Jurkat, Clone E6-1 (cell line): Measurements from ENCODE around the gene TPCN2.

ENCODE experiments used
- DNase-seq: peaks from one replicate; pipeline ENCODE4 v3.0.0-alpha.2; 2011; ENCODE audit warnings: low read depth, low spot score
- H3K4me3 ChIP-seq: 2 replicates; pipeline ENCODE4 v1.5.1; 2011; ENCODE audit warnings: mild to moderate bottlenecking, low read length, control low read depth, moderate library complexity

The TPCN2 gene

GRCh38 chr11:69101792-69102695, 53.3 kb downstream of the TPCN2 start:
- no peak for DNase-seq
- no peak overlapping the region for H3K4me3 ChIP-seq

GRCh38 chr11:69102732-69103615, 54.2 kb downstream of the TPCN2 start:
- DNase-seq: no peak
- no peak overlapping the region for H3K4me3 ChIP-seq

- no peak overlapping the region for H3K4me3 ChIP-seq
- no peak for DNase-seq
Measured at GRCh38 chr11:69104212-69104855, 55.6 kb downstream of the TPCN2 start.

- DNase-seq: no peak
- no peak overlapping the region for H3K4me3 ChIP-seq
Measured at GRCh38 chr11:69104856-69105395, 56.2 kb downstream of the TPCN2 start.

GRCh38 chr11:69105461-69106030, 56.8 kb downstream of the TPCN2 start:
- no peak overlapping the region for H3K4me3 ChIP-seq
- no peak for DNase-seq

- DNase-seq: no peak
- no peak overlapping the region for H3K4me3 ChIP-seq
Measured at GRCh38 chr11:69106031-69106811, 57.5 kb downstream of the TPCN2 start.

GRCh38 chr11:69107413-69107812, 58.7 kb downstream of the TPCN2 start:
- DNase-seq: no peak
- no peak overlapping the region for H3K4me3 ChIP-seq

- DNase-seq: no peak
- no peak overlapping the region for H3K4me3 ChIP-seq
Measured at GRCh38 chr11:69108030-69108429, 59.3 kb downstream of the TPCN2 start.

GRCh38 chr11:69108559-69108958, 59.8 kb downstream of the TPCN2 start:
- no peak overlapping the region for H3K4me3 ChIP-seq
- DNase-seq: no peak

GRCh38 chr11:69109101-69109500, 60.4 kb downstream of the TPCN2 start:
- DNase-seq: no peak

GRCh38 chr11:69110451-69110850, 61.7 kb downstream of the TPCN2 start:
- no peak for DNase-seq
- no peak overlapping the region for H3K4me3 ChIP-seq

More at GRCh38 chr11:69109101-69109500, 60.4 kb downstream of the TPCN2 start:
- H3K4me3 ChIP-seq: no peak overlapping the region

- no peak for DNase-seq
- H3K4me3 ChIP-seq: no peak overlapping the region
Measured at GRCh38 chr11:69111624-69112542, 63.2 kb downstream of the TPCN2 start.

GRCh38 chr11:69113226-69113625, 64.5 kb downstream of the TPCN2 start:
- no peak for DNase-seq

GRCh38 chr11:69113646-69114340, 65.1 kb downstream of the TPCN2 start:
- DNase-seq: no peak
- no peak overlapping the region for H3K4me3 ChIP-seq

More at GRCh38 chr11:69113226-69113625, 64.5 kb downstream of the TPCN2 start:
- no peak overlapping the region for H3K4me3 ChIP-seq

GRCh38 chr11:69114362-69114761, 65.6 kb downstream of the TPCN2 start:
- no peak for DNase-seq

GRCh38 chr11:69114811-69115523, 66.2 kb downstream of the TPCN2 start:
- H3K4me3 ChIP-seq: no peak overlapping the region
- no peak for DNase-seq

More at GRCh38 chr11:69114362-69114761, 65.6 kb downstream of the TPCN2 start:
- H3K4me3 ChIP-seq: no peak overlapping the region
